Adrenal gland (tissue), 12 donors: ENCODE results near the gene BTBD19. TPM values are rescaled to one million over a fixed set of nuclear protein-coding genes. Genes with fewer than 3 reads are reported as not detected.

Experiments used
- DNase-seq, 7 donors: peaks; one replicate each; pipeline ENCODE4 v3.0.0-alpha.2; 2019 to 2020
- H3K27ac ChIP-seq, 5 donors: fragments of 200-600 bp; sonication (generic) in 4 of 5; 1 replicate in 3 of 5; 2 replicates in 2 of 5; pipeline versions ENCODE4 v1.5.1 to v1.8.0; 2016 to 2020; ENCODE audit warnings: mild to moderate bottlenecking in 1 of 5
- H3K27me3 ChIP-seq: fragments of 200-600 bp; 2 replicates; pipeline ENCODE4 v1.8.0; 2021
- H3K36me3 ChIP-seq, 2 donors: fragments of 200-600 bp; replicated peaks in 1 of 2; 1 replicate in 1 of 2; 2 replicates in 1 of 2; pipeline versions ENCODE4 v1.5.1 to v1.8.0; 2018 to 2022
- H3K4me1 ChIP-seq, 2 donors: fragments of 200-600 bp; replicated peaks in 1 of 2; 1 replicate in 1 of 2; 2 replicates in 1 of 2; pipeline versions ENCODE4 v1.5.1 to v1.8.0; 2018 to 2021
- H3K4me3 ChIP-seq, 4 donors: fragments of 200-600 bp; sonication (generic) in 3 of 4; one replicate each; pipeline ENCODE4 v1.5.1; 2016 to 2018
- H3K9me3 ChIP-seq, 3 donors: fragments of 200-600 bp; sonication (generic) in 1 of 3; replicated peaks in 1 of 3; 1 replicate in 2 of 3; 2 replicates in 1 of 3; pipeline versions ENCODE4 v1.5.1 to v1.8.0; 2016 to 2021
- CTCF ChIP-seq, 6 experiments: fragments of 450-650 bp in 4 of 6; fragments of 200-600 bp in 2 of 6; sonication (generic) in 1 of 6; IDR thresholded peaks; 1 replicate in 5 of 6; 2 replicates in 1 of 6; pipeline versions ENCODE4 v1.5.1 to v1.8.0; 2016 to 2021; ENCODE audit warnings: antibody characterized with exemption in 6 of 6, mild to moderate bottlenecking in 2 of 6, moderate library complexity in 1 of 6
- POLR2A ChIP-seq, 2 donors: fragments of 450-650 bp; IDR thresholded peaks; one replicate each; pipeline ENCODE4 v1.6.1; 2017; ENCODE audit warnings: antibody characterized with exemption in 2 of 2, mild to moderate bottlenecking in 2 of 2, moderate library complexity in 1 of 2
- WGBS, 4 donors: extraction: QIAGEN DNeasy Blood & Tissue Kit in 2 of 4; methylation state at CpG; one replicate each; pipeline versions ENCODE4 v1.1.5 to v1.1.7; 2013 to 2017; 5-methylcytosine and 5-hydroxymethylcytosine counted together
- intact Hi-C, 2 donors: fragments of 100-400 bp; cut with DNase I; formaldehyde crosslinking; loops; one replicate each; pipeline versions ENCODE4 v1.14.1 to v1.15.0; 2022 to 2023
- polyA plus RNA-seq, 3 donors: library from polyadenylated mRNA; stranded (reverse); fragments of 200-250 nt in 2 of 3; fragments of 350-450 nt in 1 of 3; fragmentation: Illumina TruSeq in 1 of 3; extraction: RNeasy Lipid Tissue Mini Kit (QIAGEN cat#74804) in 1 of 3; gene quantifications; one replicate each; pipeline ENCODE4 v1.2.3, GENCODE V29; 2013 to 2014
- total RNA-seq, 9 donors: library from RNA; depleted of rRNA in 4 of 9; stranded (reverse); fragments of >200 nt in 4 of 9; fragments of 120-200 nt in 1 of 9; fragmentation: NEBNext Ultra II Directional in 1 of 9; extraction: Animal tissue kit (Norgen Biotek cat#: 25700) in 1 of 9; gene quantifications; one replicate each; pipeline versions ENCODE4 v1.1.0 to v1.2.4, GENCODE V29; 2013 to 2023
- donor health status: healthy with polysubstance abuse.
- donor health status: Bipolar disorder and iron deficiency.
- donor health status: DM: yes; HTN: yes; CAD: no.
- donor health status: DM: no; HTN: no; CAD: no.
- donor health status: DM: no; HTN: no; CAD: no.
- donor health status: DM: yes; HTN: yes; CAD: no.

BTBD19 gene
- total and polyA plus RNA-seq, 12 donors: 4.8 to 67.2 (median 21.3) TPM

- Histone ChIP-seq H3K27me3 (no peaks in the 10 kb centered on the region), H3K4me3 (peak within 1 kb of the TSS in 1 of 4 donors; percentile 48), H3K27ac (peak within 1 kb of the TSS; percentile 96 to 100 (median 99)), H3K4me1 (peaks cover 60 to 79% of the 10 kb centered on the region in 2 donors), H3K9me3 (no peaks in the 10 kb centered on the region), H3K36me3 (peaks cover 0 to 40% of the 10 kb centered on the region in 2 donors)
- intact Hi-C loops: no loop called here
- TF ChIP-seq CTCF (IDR thresholded peaks at IDR 0.05) (no peak), POLR2A (IDR thresholded peaks at IDR 0.05) (peak; percentile 50 to 95)
- WGBS, 4 donors: 0 to 49% (median 38%) methylated on average over 2 to 7 of the region's 7 CpGs
- DNase-seq: peak in 2 of 7 donors; percentile 39 to 64
Measured at GRCh38 chr1:44806704-44807363, 1.5 kb upstream of the BTBD19 start, which contains the start of gene DYNLT4. DYNLT4 (minus strand) TSS chr1:44807351; CDS start chr1:44806668, 683 bp downstream.

DNA sequence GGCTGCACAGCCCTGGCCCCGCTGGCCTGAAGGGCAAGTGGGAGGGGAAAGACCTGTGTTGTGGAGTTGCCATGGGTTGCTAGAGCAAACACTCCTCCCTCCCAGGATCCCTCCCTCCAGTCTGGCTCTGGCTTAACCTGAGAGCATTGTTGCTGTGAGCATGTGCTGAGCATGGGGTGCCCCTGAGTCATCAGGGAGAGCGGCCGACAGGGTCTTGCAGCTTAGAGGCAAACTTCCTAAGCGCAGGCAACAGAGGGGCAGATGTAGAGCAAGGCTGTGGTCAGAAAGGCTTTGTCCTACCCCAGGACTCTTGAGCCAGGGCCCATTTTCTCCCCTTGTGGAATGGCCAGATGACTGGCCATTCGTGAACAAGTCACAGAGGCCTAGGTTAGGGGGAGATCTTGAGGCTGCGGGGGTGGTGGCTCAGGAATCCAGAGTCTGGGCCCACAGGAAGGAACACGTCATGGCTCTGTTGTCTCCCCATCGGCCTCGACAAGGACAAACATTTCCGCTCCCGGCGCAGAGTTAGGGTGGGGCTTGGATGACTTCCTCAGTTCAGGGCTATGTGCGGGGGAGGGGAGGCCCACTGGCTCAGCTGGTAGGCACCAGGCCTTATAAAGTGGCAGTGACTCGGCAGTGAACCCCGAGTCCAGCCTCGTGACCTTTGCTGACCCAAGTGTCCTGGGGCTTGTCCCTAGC lies 810 bp upstream of the BTBD19 start:
- peaks cover 0 to 40% of the 10 kb centered on the region in 2 donors for H3K36me3 ChIP-seq
- no peaks in the 10 kb centered on the region for H3K9me3 ChIP-seq
- no peaks in the 10 kb centered on the region for H3K27me3 ChIP-seq
- WGBS, 4 donors: 0 to 3% (median 1%) methylated on average over 2 to 16 of the region's 16 CpGs
- H3K4me3 ChIP-seq: peak overlapping the region in 1 of 4 donors; percentile 48
- TF ChIP-seq POLR2A (IDR thresholded peaks at IDR 0.05) (peak in 1 of 2 donors; percentile 9), CTCF (IDR thresholded peaks at IDR 0.05) (no peak)
- H3K27ac ChIP-seq: peak overlapping the region; percentile 96 to 100 (median 99)
- intact Hi-C loops: no loop called here
- peak; percentile 97 to 100 (median 99) for DNase-seq
- H3K4me1 ChIP-seq: peaks cover 64 to 77% of the 10 kb centered on the region in 2 donors

- Histone ChIP-seq H3K27ac (peak overlapping the region; percentile 96 to 100 (median 99)), H3K36me3 (peaks cover 0 to 23% of the 10 kb centered on the region in 2 donors), H3K4me1 (peaks cover 64 to 76% of the 10 kb centered on the region in 2 donors), H3K27me3 (no peaks in the 10 kb centered on the region), H3K4me3 (peak overlapping the region in 1 of 4 donors; percentile 48), H3K9me3 (no peaks in the 10 kb centered on the region)
- peak in 6 of 7 donors; percentile 62 to 83 (median 70) for DNase-seq
- WGBS, 4 donors: 24 to 26% (median 25%) methylated on average over 3 to 6 of the region's 6 CpGs; no CpG with 5 or more reads in 1 of the 4 donors
- TF ChIP-seq CTCF (IDR thresholded peaks at IDR 0.05): peak in 3 of 6 experiments; percentile 2 to 19 (median 11)
- peak in 1 of 2 donors; percentile 17 for TF ChIP-seq POLR2A (IDR thresholded peaks at IDR 0.05)
- intact Hi-C loops: no loop called here
Measured at GRCh38 chr1:44808938-44809917, 905 bp downstream of the BTBD19 start.
